PC-3 (cell line): ENCODE results near the gene DRC3. TPM values are rescaled to one million over a fixed set of nuclear protein-coding genes. Genes with fewer than 3 reads are reported as not detected.
A peak's percentile ranks its signal among the peaks of the same experiment; 100 is the strongest.

Experiments
- ATAC-seq: fragments of 200-7000 bp; cut with Tn5 transposase; 2 replicates; pipeline ENCODE4 v1.9.1; 2020; ENCODE audit warnings: mild to moderate bottlenecking, moderate library complexity
- BruUV-seq: library from RNA; stranded (reverse); fragments of 400-500 nt; replicated peaks from 2 replicates; lab custom pipeline; 2021; lab: Mats Ljungman, UMichigan
- CTCF ChIA-PET: fragments of 300-600 bp; sonication (Branson Sonifier 250); formaldehyde crosslinking; loops from one replicate; lab custom pipeline; 2022; ENCODE audit warnings: antibody characterized with exemption; lab: Charles Lee
- POLR2A ChIA-PET: fragments of 300-600 bp; sonication (Branson Sonifier 250); formaldehyde crosslinking; loops from one replicate; lab custom pipeline; 2022; ENCODE audit warnings: antibody characterized with exemption; ENCODE audit not compliant: unreplicated experiment; lab: Charles Lee
- DNase-seq: peaks from one replicate; pipeline ENCODE4 v3.0.0-alpha.2; 2015
- H2AFZ ChIP-seq: fragments of 300-600 bp; sonication (generic); 2 replicates; pipeline ENCODE4 v1.6.0; 2016; ENCODE audit warnings: antibody characterized with exemption, low read length
- H3F3A ChIP-seq: fragments of 300-600 bp; sonication (generic); one replicate; pipeline ENCODE4 v1.6.0; 2017; ENCODE audit warnings: antibody characterized with exemption, low read length, control low read depth, mild to moderate bottlenecking; ENCODE audit not compliant: unreplicated experiment
- H3K27ac ChIP-seq: fragments of 300-600 bp; sonication (generic); 2 replicates; pipeline ENCODE4 v1.5.1; 2016; ENCODE audit warnings: mild to moderate bottlenecking, low read length
- H3K27me3 ChIP-seq: fragments of 300-600 bp; sonication (generic); 2 replicates; pipeline ENCODE4 v1.6.1; 2016; ENCODE audit warnings: low read length, mixed read lengths
- H3K36me3 ChIP-seq: fragments of 300-600 bp; sonication (generic); 2 replicates; pipeline ENCODE4 v1.6.1; 2016; ENCODE audit warnings: low read depth, mixed run types, low read length, mixed read lengths
- H3K4me1 ChIP-seq: fragments of 300-600 bp; sonication (generic); 2 replicates; pipeline ENCODE4 v1.5.1; 2016; ENCODE audit warnings: low read length; ENCODE audit not compliant: insufficient read depth
- H3K4me2 ChIP-seq: fragments of 300-600 bp; sonication (generic); 2 replicates; pipeline ENCODE4 v1.6.0; 2016; ENCODE audit warnings: low read length
- H3K4me3 ChIP-seq: fragments of 300-600 bp; sonication (generic); 2 replicates; pipeline ENCODE4 v1.5.1; 2016; ENCODE audit warnings: mild to moderate bottlenecking, low read length, mixed read lengths
- H3K79me2 ChIP-seq: fragments of 300-600 bp; sonication (generic); 2 replicates; pipeline ENCODE4 v1.6.1; 2017; ENCODE audit warnings: low read length, mixed read lengths
- H3K9ac ChIP-seq: fragments of 300-600 bp; sonication (generic); 2 replicates; pipeline ENCODE4 v1.6.0; 2016; ENCODE audit warnings: mild to moderate bottlenecking, low read length
- H3K9me2 ChIP-seq: fragments of 300-600 bp; sonication (generic); replicated peaks from 2 replicates; pipeline ENCODE4 v1.6.1; 2016; ENCODE audit warnings: mixed run types, low read length, mixed read lengths
- H3K9me3 ChIP-seq: fragments of 300-600 bp; sonication (generic); 2 replicates; pipeline ENCODE4 v1.6.1; 2016; ENCODE audit warnings: low read length, mixed read lengths
- H4K20me1 ChIP-seq: fragments of 300-600 bp; sonication (generic); 2 replicates; pipeline ENCODE4 v1.6.1; 2016; ENCODE audit warnings: low read length, mixed read lengths
- CTCF ChIP-seq: fragments of 300-600 bp; sonication (generic); conservative IDR thresholded peaks from 2 replicates; pipeline ENCODE4 v1.5.1; 2017; ENCODE audit warnings: antibody characterized with exemption, low read depth, mild to moderate bottlenecking, low read length
- EZH2 ChIP-seq: fragments of 300-600 bp; sonication (generic); IDR thresholded peaks from one replicate; pipeline ENCODE4 v1.6.1; 2017; ENCODE audit warnings: antibody characterized with exemption, mild to moderate bottlenecking, low read length; ENCODE audit not compliant: unreplicated experiment
- EZH2phosphoT487 ChIP-seq: fragments of 300-600 bp; sonication (generic); IDR thresholded peaks from 2 replicates; pipeline ENCODE4 v1.6.1; 2018; ENCODE audit warnings: mild to moderate bottlenecking, antibody characterized with exemption, low read length, borderline replicate concordance
- intact Hi-C: fragments of 100-400 bp; cut with micrococcal nuclease; formaldehyde crosslinking; loops from 2 replicates; pipeline ENCODE4 v1.9.0; 2023
- total RNA-seq: library from RNA; depleted of rRNA; stranded (reverse); fragments of >200 nt; gene quantifications from 2 replicates; pipeline ENCODE4 v1.2.3, GENCODE V29; 2014

Gene DRC3
- total RNA-seq, 1 experiment from 2014 or later: 1.9 TPM

DNA sequence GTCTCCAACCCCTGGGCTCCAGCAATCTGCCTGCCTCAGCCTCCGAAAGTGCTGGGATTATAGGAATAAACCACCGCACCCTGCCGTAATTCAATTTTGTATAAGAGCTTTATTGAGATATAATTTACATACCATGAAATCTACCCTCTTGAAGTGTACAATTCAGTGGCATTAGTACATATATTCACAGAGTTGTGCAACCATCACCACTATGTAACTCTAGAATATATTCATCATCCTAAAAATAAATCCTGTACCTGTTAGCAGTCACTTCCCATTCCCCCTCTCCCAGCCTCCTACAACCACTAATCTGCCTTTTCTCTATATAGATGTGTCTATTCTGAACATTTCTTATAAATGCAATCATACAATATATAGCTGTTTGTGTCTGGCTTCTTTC lies 26.6 kb upstream of the DRC3 start:
- Histone ChIP-seq H3K79me2 (peaks cover 85% of the 10 kb centered on the region), H4K20me1 (no peaks in the 10 kb centered on the region), H3K36me3 (no peaks in the 10 kb centered on the region), H3K9me3 (no peaks in the 10 kb centered on the region), H3K27ac (no peak overlapping the region), H3K9ac (no peak overlapping the region), H3K4me2 (no peak overlapping the region), H3K4me1 (peaks cover 79% of the 10 kb centered on the region), H3F3A (peaks cover 9% of the 10 kb centered on the region), H3K4me3 (no peak overlapping the region), H3K27me3 (no peaks in the 10 kb centered on the region), H2AFZ (no peak overlapping the region), H3K9me2 (no peaks in the 10 kb centered on the region)
- DNase-seq (no peak), ATAC-seq (no peak)
- intact Hi-C loops: no loop called here
- ChIA-PET CTCF (no interaction called here), POLR2A (no interaction called here)
- TF ChIP-seq CTCF: no peak
- TF ChIP-seq EZH2: no peak
- no peak for TF ChIP-seq EZH2phosphoT487
- no TSS peak for BruUV-seq

DNA sequence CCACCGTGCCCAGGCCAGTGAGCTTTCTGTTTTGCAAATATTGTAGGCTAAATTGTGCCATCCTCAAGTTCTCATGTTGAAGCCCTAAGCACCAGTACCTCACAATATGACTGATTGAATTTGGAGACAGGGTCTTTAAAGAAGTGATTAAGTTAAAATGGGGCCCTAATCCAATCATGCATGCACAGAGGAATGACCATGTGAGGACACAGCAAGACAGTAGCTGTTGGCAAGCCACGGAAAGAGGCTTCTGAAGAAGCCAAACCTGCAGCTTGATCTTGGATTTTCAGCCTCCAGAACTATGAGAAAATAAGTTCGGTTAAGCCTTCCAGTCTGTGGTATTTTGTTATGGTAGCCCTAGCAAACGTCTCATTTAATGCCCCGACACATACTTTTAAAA lies 25.4 kb upstream of the DRC3 start:
- Histone ChIP-seq H3K79me2 (peaks cover 83% of the 10 kb centered on the region), H3K4me1 (peaks cover 74% of the 10 kb centered on the region), H3F3A (peaks cover 9% of the 10 kb centered on the region), H3K4me2 (peak overlapping the region; percentile 68), H3K9me2 (no peaks in the 10 kb centered on the region), H3K36me3 (no peaks in the 10 kb centered on the region), H3K9me3 (no peaks in the 10 kb centered on the region), H4K20me1 (no peaks in the 10 kb centered on the region), H2AFZ (no peak overlapping the region), H3K27ac (peak overlapping the region; percentile 86), H3K4me3 (no peak overlapping the region), H3K9ac (peak overlapping the region; percentile 42), H3K27me3 (no peaks in the 10 kb centered on the region)
- intact Hi-C loops: no loop called here
- DNase-seq: no peak
- TF ChIP-seq EZH2phosphoT487 (no peak), CTCF (no peak), EZH2 (no peak)
- ChIA-PET POLR2A (interaction anchor here (0.6 kb wide), 2 partner anchors 25 to 26 kb away, joined by 3 to 4 read pairs; partner anchors contain the start of genes DRC3 and TOM1L2), CTCF (no interaction called here)
- no TSS peak for BruUV-seq
- no peak for ATAC-seq

DNA sequence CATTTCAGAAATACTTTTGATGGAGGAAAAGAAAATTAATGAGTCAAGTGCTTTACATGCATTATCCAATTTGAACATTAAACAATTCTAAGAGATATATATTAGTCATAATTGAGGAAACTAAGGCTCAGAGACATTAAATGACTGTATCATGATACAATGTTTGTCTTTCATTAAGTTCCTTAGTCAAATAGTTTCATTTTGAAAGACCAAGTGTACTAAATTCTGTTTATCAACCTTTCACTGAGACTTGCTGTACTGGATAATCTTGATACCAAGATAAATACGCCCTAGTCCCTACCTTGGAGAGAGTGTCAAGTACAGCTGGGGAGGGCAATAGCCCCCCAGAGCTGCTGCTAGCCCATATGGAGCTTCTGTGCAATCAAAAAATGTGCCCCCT lies 24.7 kb upstream of the DRC3 start:
- no peaks in the 10 kb centered on the region for H4K20me1 ChIP-seq
- ChIA-PET POLR2A (interaction anchor here (0.6 kb wide), 1 partner anchor 24 kb away, joined by 3 read pairs; the partner anchor contains the start of genes DRC3 and TOM1L2), CTCF (no interaction called here)
- no peaks in the 10 kb centered on the region for H3K9me3 ChIP-seq
- 0 out of 2 replicates have a peak overlapping the region, but pooled peaks have one; percentile 16 for H3K4me3 ChIP-seq
- H3K36me3 ChIP-seq: no peaks in the 10 kb centered on the region
- no TSS peak for BruUV-seq
- peaks cover 8% of the 10 kb centered on the region for H3F3A ChIP-seq
- H3K27ac ChIP-seq: peak overlapping the region; percentile 86
- no peaks in the 10 kb centered on the region for H3K9me2 ChIP-seq
- H3K9ac ChIP-seq: peak overlapping the region; percentile 46
- peaks cover 68% of the 10 kb centered on the region for H3K4me1 ChIP-seq
- no peak overlapping the region for H2AFZ ChIP-seq
- intact Hi-C loops: no loop called here
- TF ChIP-seq EZH2 (no peak), CTCF (no peak), EZH2phosphoT487 (no peak)
- DNase-seq: peak; percentile 84
- no peaks in the 10 kb centered on the region for H3K27me3 ChIP-seq
- peak overlapping the region; percentile 68 for H3K4me2 ChIP-seq
- peak; percentile 69 for ATAC-seq
- H3K79me2 ChIP-seq: peaks cover 85% of the 10 kb centered on the region
